GF-D8 (cell line): Measurements from ENCODE around the gene GOLGA8M.
"Not testable (repeated sequence)": the region's sequence is repeated elsewhere in the genome, so short reads cannot be mapped to it uniquely, and the experiment has no call there.

Experiments
- DNase-seq: peaks from one replicate; lab custom pipeline; 2025; lab: John Stamatoyannopoulos, UW

Gene GOLGA8M

GRCh38 chr15:28712270-28712669 is at the start of gene GOLGA8M:
Gene GOLGA8M, minus strand, starts transcription at chr15:28712421. Its CDS starts 98 bp downstream, at chr15:28712323.
- DNase-seq: not testable (repeated sequence)

GRCh38 chr15:28742890-28743289 is 30.7 kb upstream of the GOLGA8M start:
- DNase-seq: not testable (repeated sequence)

- DNase-seq: not testable (repeated sequence)
Measured at GRCh38 chr15:28738590-28739292, 26.5 kb upstream of the GOLGA8M start.

- DNase-seq: not testable (repeated sequence)
Measured at GRCh38 chr15:28738200-28738561, 26.0 kb upstream of the GOLGA8M start.

- not testable (repeated sequence) for DNase-seq
Measured at GRCh38 chr15:28737521-28738199, 25.4 kb upstream of the GOLGA8M start.

- DNase-seq: not testable (repeated sequence)
Measured at GRCh38 chr15:28728061-28728460, 15.8 kb upstream of the GOLGA8M start.

GRCh38 chr15:28727026-28727425 is 14.8 kb upstream of the GOLGA8M start:
- DNase-seq: not testable (repeated sequence)

GRCh38 chr15:28726102-28726501 is 13.9 kb upstream of the GOLGA8M start:
- no peak for DNase-seq

GRCh38 chr15:28725556-28725955 is 13.3 kb upstream of the GOLGA8M start:
- no peak for DNase-seq

- DNase-seq: not testable (repeated sequence)
Measured at GRCh38 chr15:28723986-28724385, 11.8 kb upstream of the GOLGA8M start.

GRCh38 chr15:28719626-28720025 is 7.4 kb upstream of the GOLGA8M start:
- DNase-seq: not testable (repeated sequence)

GRCh38 chr15:28718576-28718975 is 6.4 kb upstream of the GOLGA8M start:
- DNase-seq: not testable (repeated sequence)

GRCh38 chr15:28714176-28714575 is 2.0 kb upstream of the GOLGA8M start:
- DNase-seq: not testable (repeated sequence)

GRCh38 chr15:28703927-28704326 is 8.3 kb downstream of the GOLGA8M start:
- DNase-seq: not testable (repeated sequence)

GRCh38 chr15:28702427-28702826 is 9.8 kb downstream of the GOLGA8M start:
- DNase-seq: not testable (repeated sequence)

- DNase-seq: not testable (repeated sequence)
Measured at GRCh38 chr15:28694006-28694751, 18.0 kb downstream of the GOLGA8M start.

- not testable (repeated sequence) for DNase-seq
Measured at GRCh38 chr15:28693021-28693420, 19.2 kb downstream of the GOLGA8M start.

- not testable (repeated sequence) for DNase-seq
Measured at GRCh38 chr15:28673533-28673932, 38.7 kb downstream of the GOLGA8M start.

GRCh38 chr15:28672122-28672521 is 40.1 kb downstream of the GOLGA8M start:
- not testable (repeated sequence) for DNase-seq

GRCh38 chr15:28666402-28666801 is 45.8 kb downstream of the GOLGA8M start:
- not testable (repeated sequence) for DNase-seq

GRCh38 chr15:28664575-28664974 is 47.6 kb downstream of the GOLGA8M start:
- DNase-seq: not testable (repeated sequence)

- not testable (repeated sequence) for DNase-seq
Measured at GRCh38 chr15:28663717-28664116, 48.5 kb downstream of the GOLGA8M start.
